ENCODE data around the gene ZNF841.

Gene ZNF841

GRCh38 chr19:52095172-52096014 is at the start of gene ZNF841:
TSS of gene ZNF841 (minus strand) at chr19:52095765. CDS start at chr19:52084801, 10,964 bp downstream.
- DNase-seq (ENCODE audit: extremely low spot score): peak; percentile 93
- POLR2A ChIA-PET: no interaction called here
- CTCF ChIA-PET: no interaction called here
- TF ChIP-seq TARDBP (IDR thresholded peaks at IDR 0.05) (no peak), BHLHE40 (IDR thresholded peaks at IDR 0.05; ENCODE audit: borderline replicate concordance) (no peak), SP1 (IDR thresholded peaks at IDR 0.05) (0 out of 2 replicates have a peak, but pooled peaks have one; percentile 27), SUZ12 (IDR thresholded peaks at IDR 0.05) (no peak), CTBP1 (IDR thresholded peaks at IDR 0.05; ENCODE audit: borderline replicate concordance) (no peak), HDGF (IDR thresholded peaks at IDR 0.05; ENCODE audit: borderline replicate concordance) (no peak), FOXM1 (IDR thresholded peaks at IDR 0.05; ENCODE audit: borderline replicate concordance) (no peak), FOXA1 (IDR thresholded peaks at IDR 0.05) (no peak), LEF1 (IDR thresholded peaks at IDR 0.05; ENCODE audit: borderline replicate concordance) (no peak), ZNF384 (IDR thresholded peaks at IDR 0.05) (no peak), L3MBTL2 (conservative IDR thresholded peaks at IDR 0.05) (peak; percentile 85), ELF4 (IDR thresholded peaks at IDR 0.05) (peak; percentile 65), FOXK2 (IDR thresholded peaks at IDR 0.05) (no peak)

GRCh38 chr19:52142001-52142595 is 46.5 kb upstream of the ZNF841 start:
- ChIA-PET POLR2A (interaction anchor here (0.6 kb wide), 1 partner anchor 47 kb away, joined by 3 read pairs; the partner anchor contains the start of gene PPP2R1A), CTCF (interaction anchor here (0.9 kb wide), 1 partner anchor 47 kb away, joined by 4 read pairs; no protein-coding TSS in a partner anchor)
- TF ChIP-seq TARDBP (IDR thresholded peaks at IDR 0.05) (no peak), CTBP1 (IDR thresholded peaks at IDR 0.05; ENCODE audit: borderline replicate concordance) (no peak), ARNT (IDR thresholded peaks at IDR 0.05) (no peak), NFRKB (IDR thresholded peaks at IDR 0.05) (no peak), FOXA1 (IDR thresholded peaks at IDR 0.05) (no peak), LEF1 (IDR thresholded peaks at IDR 0.05; ENCODE audit: borderline replicate concordance) (no peak), ZNF384 (IDR thresholded peaks at IDR 0.05) (no peak), BHLHE40 (IDR thresholded peaks at IDR 0.05; ENCODE audit: borderline replicate concordance) (no peak), FOXK2 (IDR thresholded peaks at IDR 0.05) (no peak), PKNOX1 (IDR thresholded peaks at IDR 0.05) (no peak), FOXM1 (IDR thresholded peaks at IDR 0.05; ENCODE audit: borderline replicate concordance) (no peak), HDGF (IDR thresholded peaks at IDR 0.05; ENCODE audit: borderline replicate concordance) (no peak), ELF4 (IDR thresholded peaks at IDR 0.05) (no peak), SP1 (IDR thresholded peaks at IDR 0.05) (no peak), L3MBTL2 (conservative IDR thresholded peaks at IDR 0.05) (no peak), SUZ12 (IDR thresholded peaks at IDR 0.05) (no peak)
- DNase-seq (ENCODE audit: extremely low spot score): no peak

- DNase-seq (ENCODE audit: extremely low spot score): no peak
- ChIA-PET POLR2A (interaction anchor here (0.6 to 1.2 kb wide), 2 partner anchors 48 kb away, joined by 3 to 7 read pairs; partner anchors contain the start of gene PPP2R1A), CTCF (interaction anchor here (0.9 kb wide), 1 partner anchor 48 kb away, joined by 4 read pairs; no protein-coding TSS in a partner anchor)
- no peak for TF ChIP-seq NFRKB (IDR thresholded peaks at IDR 0.05)
- no peak for TF ChIP-seq FOXK2 (IDR thresholded peaks at IDR 0.05)
Measured at GRCh38 chr19:52141203-52141602, 45.6 kb upstream of the ZNF841 start.

DNA sequence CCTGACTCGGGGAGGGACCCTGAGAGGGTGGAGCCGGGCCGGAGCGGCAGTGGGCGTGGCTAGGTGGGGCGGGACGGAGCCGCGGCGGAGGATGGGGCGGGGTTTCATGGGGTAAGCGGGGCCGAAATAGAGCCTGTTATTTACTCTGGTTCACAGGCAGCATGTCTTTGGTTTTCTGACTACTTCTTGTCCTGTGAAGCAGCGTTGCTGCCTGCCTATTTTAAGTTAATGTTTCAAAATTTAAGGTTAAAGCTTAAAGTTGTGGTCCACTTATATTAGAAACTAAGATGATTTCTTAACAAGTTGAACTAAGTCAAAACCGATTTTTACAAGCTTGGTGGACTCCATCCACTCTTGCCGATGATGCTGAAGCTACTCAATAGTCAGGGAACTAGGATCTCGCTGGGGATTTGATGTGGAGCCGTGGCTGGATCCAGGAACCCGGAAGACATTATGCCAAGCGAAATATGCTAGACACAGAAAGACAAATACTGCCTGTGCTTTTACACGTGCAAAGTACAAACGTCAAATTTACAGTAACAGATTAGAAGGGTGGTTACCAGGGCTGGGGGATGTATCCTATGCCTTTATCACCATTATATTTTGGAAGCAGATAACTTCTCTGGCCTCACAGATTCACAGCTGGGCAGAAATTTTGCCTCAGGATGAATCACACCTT is 44.6 kb upstream of the ZNF841 start:
- POLR2A ChIA-PET: interaction anchor here (1.2 kb wide), 1 partner anchor 49 kb away, joined by 7 read pairs; the partner anchor contains the start of gene PPP2R1A
- no peak for TF ChIP-seq NFRKB (IDR thresholded peaks at IDR 0.05)
- no peak for TF ChIP-seq BHLHE40 (IDR thresholded peaks at IDR 0.05; ENCODE audit: borderline replicate concordance)
- no peak for TF ChIP-seq FOXM1 (IDR thresholded peaks at IDR 0.05; ENCODE audit: borderline replicate concordance)
- CTCF ChIA-PET: interaction anchor here (1.1 kb wide), 1 partner anchor 49 kb away, joined by 5 read pairs; no protein-coding TSS in a partner anchor
- DNase-seq (ENCODE audit: extremely low spot score): peak; percentile 98

- CTCF ChIA-PET: interaction anchor here (1.1 kb wide), 1 partner anchor 49 kb away, joined by 5 read pairs; no protein-coding TSS in a partner anchor
- POLR2A ChIA-PET: interaction anchor here (1.1 kb wide), 1 partner anchor 98 kb away, joined by 3 read pairs; no protein-coding TSS in a partner anchor
- DNase-seq (ENCODE audit: extremely low spot score): peak; percentile 73
- TF ChIP-seq L3MBTL2 (conservative IDR thresholded peaks at IDR 0.05): peak; percentile 35; the same call in 1 of the 2 replicates
- no peak for TF ChIP-seq ARNT (IDR thresholded peaks at IDR 0.05)
- no peak for TF ChIP-seq LEF1 (IDR thresholded peaks at IDR 0.05; ENCODE audit: borderline replicate concordance)
Measured at GRCh38 chr19:52139252-52140031, 43.9 kb upstream of the ZNF841 start, which contains the start of gene ZNF616. TSS of gene ZNF616 (minus strand) at chr19:52139938. CDS start at chr19:52130512, 9,426 bp downstream.

GRCh38 chr19:52138983-52139251 is 43.4 kb upstream of the ZNF841 start:
- ChIA-PET CTCF (no interaction called here), POLR2A (interaction anchor here (1.1 kb wide), 1 partner anchor 98 kb away, joined by 3 read pairs; no protein-coding TSS in a partner anchor)
- no peak for DNase-seq (ENCODE audit: extremely low spot score)

More at GRCh38 chr19:52138983-52139251, 43.4 kb upstream of the ZNF841 start:
- no peak for TF ChIP-seq FOXA1 (IDR thresholded peaks at IDR 0.05)
- no peak for TF ChIP-seq TARDBP (IDR thresholded peaks at IDR 0.05)
- TF ChIP-seq SP1 (IDR thresholded peaks at IDR 0.05): no peak
- TF ChIP-seq NFRKB (IDR thresholded peaks at IDR 0.05): no peak
- TF ChIP-seq CTBP1 (IDR thresholded peaks at IDR 0.05; ENCODE audit: borderline replicate concordance): no peak
- TF ChIP-seq LEF1 (IDR thresholded peaks at IDR 0.05; ENCODE audit: borderline replicate concordance): no peak
- TF ChIP-seq ZNF384 (IDR thresholded peaks at IDR 0.05): no peak
- TF ChIP-seq BHLHE40 (IDR thresholded peaks at IDR 0.05; ENCODE audit: borderline replicate concordance): no peak
- TF ChIP-seq L3MBTL2 (conservative IDR thresholded peaks at IDR 0.05): no peak
- TF ChIP-seq ARNT (IDR thresholded peaks at IDR 0.05): no peak
- TF ChIP-seq FOXM1 (IDR thresholded peaks at IDR 0.05; ENCODE audit: borderline replicate concordance): no peak
- no peak for TF ChIP-seq PKNOX1 (IDR thresholded peaks at IDR 0.05)
- no peak for TF ChIP-seq FOXK2 (IDR thresholded peaks at IDR 0.05)
- TF ChIP-seq HDGF (IDR thresholded peaks at IDR 0.05; ENCODE audit: borderline replicate concordance): no peak
- TF ChIP-seq SUZ12 (IDR thresholded peaks at IDR 0.05): no peak
- TF ChIP-seq ELF4 (IDR thresholded peaks at IDR 0.05): no peak
